ENCODE results near the gene IQCM. TPM values are rescaled to one million over a fixed set of nuclear protein-coding genes. Genes with fewer than 3 reads are reported as not detected.
"Not testable (repeated sequence)": the region's sequence is repeated elsewhere in the genome, so short reads cannot be mapped to it uniquely, and the experiment has no call there.

Gene IQCM
- total RNA-seq, 4 donors from 2014 or later, result not detected

- no peak for TF ChIP-seq POLR2A (IDR thresholded peaks at IDR 0.05)
- no peak for TF ChIP-seq CTCF (IDR thresholded peaks at IDR 0.05)
- intact Hi-C loops (cut with DNase I; ENCODE audit: low total_unique reads), result no loop called here
- DNase-seq (ENCODE audit: low spot score in 2 of 2), result no peak
- no peak overlapping the region for H3K4me3 ChIP-seq (ENCODE audit: low read depth, poor library complexity, severe bottlenecking)
Observed at GRCh38 chr4:149343614-149344013, 472.0 kb downstream of the IQCM start.

GRCh38 chr4:149341117-149341516, 474.5 kb downstream of the IQCM start:
- intact Hi-C loops (cut with DNase I; ENCODE audit: low total_unique reads); DNase-seq (ENCODE audit: low spot score in 2 of 2); H3K4me3 ChIP-seq (ENCODE audit: low read depth, poor library complexity, severe bottlenecking): not testable (repeated sequence)
- WGBS, 2 donors, result 73 to 76% methylated on average over 5 of the region's 5 CpGs

- no peak for DNase-seq (ENCODE audit: low spot score in 2 of 2)
- 64 to 74% methylated on average over 3 of the region's 3 CpGs for WGBS, 2 donors
- intact Hi-C loops (cut with DNase I; ENCODE audit: low total_unique reads), result no loop called here
- TF ChIP-seq CTCF (IDR thresholded peaks at IDR 0.05) (no peak), POLR2A (IDR thresholded peaks at IDR 0.05) (no peak)
- no peak overlapping the region for H3K4me3 ChIP-seq (ENCODE audit: low read depth, poor library complexity, severe bottlenecking)
Observed at GRCh38 chr4:149328161-149328560, 487.5 kb downstream of the IQCM start.

GRCh38 chr4:149322203-149322602, 493.4 kb downstream of the IQCM start:
- DNase-seq (ENCODE audit: low spot score in 2 of 2), result no peak

GRCh38 chr4:149321438-149321837, 494.2 kb downstream of the IQCM start:
- TF ChIP-seq POLR2A (IDR thresholded peaks at IDR 0.05) (no peak), CTCF (IDR thresholded peaks at IDR 0.05) (no peak)
- no peak for DNase-seq (ENCODE audit: low spot score in 2 of 2)
- H3K4me3 ChIP-seq (ENCODE audit: low read depth, poor library complexity, severe bottlenecking), result no peak overlapping the region
- intact Hi-C loops (cut with DNase I; ENCODE audit: low total_unique reads), result no loop called here
- WGBS, 2 donors, result 33 to 35% methylated on average over 1 of the region's 1 CpG

More at GRCh38 chr4:149322203-149322602, 493.4 kb downstream of the IQCM start:
- H3K4me3 ChIP-seq (ENCODE audit: low read depth, poor library complexity, severe bottlenecking), result no peak overlapping the region
- intact Hi-C loops (cut with DNase I; ENCODE audit: low total_unique reads), result no loop called here
- no peak for TF ChIP-seq CTCF (IDR thresholded peaks at IDR 0.05)
- no peak for TF ChIP-seq POLR2A (IDR thresholded peaks at IDR 0.05)
- 70 to 80% methylated on average over 1 of the region's 1 CpG for WGBS, 2 donors

- intact Hi-C loops (cut with DNase I; ENCODE audit: low total_unique reads), result no loop called here
- H3K4me3 ChIP-seq (ENCODE audit: low read depth, poor library complexity, severe bottlenecking), result no peak overlapping the region
- WGBS, 2 donors, result 63 to 64% methylated on average over 4 of the region's 4 CpGs
- DNase-seq (ENCODE audit: low spot score in 2 of 2), result no peak
- TF ChIP-seq POLR2A (IDR thresholded peaks at IDR 0.05), result no peak
Observed at GRCh38 chr4:149311076-149311475, 504.6 kb downstream of the IQCM start.

GRCh38 chr4:149306537-149306936, 509.1 kb downstream of the IQCM start:
- no peak overlapping the region for H3K4me3 ChIP-seq (ENCODE audit: low read depth, poor library complexity, severe bottlenecking)
- no peak for DNase-seq (ENCODE audit: low spot score in 2 of 2)
- intact Hi-C loops (cut with DNase I; ENCODE audit: low total_unique reads), result no loop called here
- no peak for TF ChIP-seq CTCF (IDR thresholded peaks at IDR 0.05)

Measured in lower leg skin (tissue), 4 donors.